Caco-2 (cell line): ENCODE measurements around the gene UNC5B. TPM values are rescaled to one million over a fixed set of nuclear protein-coding genes. Genes with fewer than 3 reads are reported as not detected.
A peak's percentile ranks its signal among the peaks of the same experiment; 100 is the strongest.

ENCODE experiments used
- BruUV-seq: library from RNA; stranded (reverse); fragments of 400-500 nt; replicated peaks from 2 replicates; lab custom pipeline; 2021; lab: Mats Ljungman, UMichigan
- CTCF ChIA-PET: fragments of 300-600 bp; sonication (Branson Sonifier 250); formaldehyde crosslinking; loops from one replicate; lab custom pipeline; 2022; ENCODE audit warnings: antibody characterized with exemption; lab: Charles Lee
- POLR2A ChIA-PET: fragments of 300-600 bp; sonication (Branson Sonifier 250); formaldehyde crosslinking; loops from one replicate; lab custom pipeline; 2022; ENCODE audit warnings: antibody characterized with exemption; lab: Charles Lee
- DNase-seq, 2 experiments: peaks; one replicate each; pipeline versions ENCODE4 v3.0.0 to v3.0.0-alpha.2; 2020 to 2022
- H3K27me3 ChIP-seq: replicated peaks from 2 replicates; pipeline ENCODE4 v1.6.0; 2011; ENCODE audit warnings: low read length; ENCODE audit not compliant: control insufficient read depth, insufficient read depth
- H3K36me3 ChIP-seq: 2 replicates; pipeline ENCODE4 v1.5.1; 2011; ENCODE audit warnings: low read length; ENCODE audit not compliant: control insufficient read depth, insufficient read depth
- H3K4me1 ChIP-seq: fragments of 250-450 bp; sonication (Bioruptor Pico); 2 replicates; pipeline ENCODE4 v1.5.1; 2020; ENCODE audit warnings: mild to moderate bottlenecking
- H3K4me3 ChIP-seq: 2 replicates; pipeline ENCODE4 v1.5.1; 2011; ENCODE audit warnings: low read depth, mild to moderate bottlenecking, control low read depth, low read length
- H3K9me3 ChIP-seq: fragments of 250-450 bp; sonication (Bioruptor Pico); 2 replicates; pipeline ENCODE4 v1.5.1; 2020; ENCODE audit warnings: mild to moderate bottlenecking, moderate library complexity
- H3K27ac Mint-ChIP-seq: one replicate; pipeline ENCODE4 v1.8.0; 2022; ENCODE audit warnings: mixed read lengths; ENCODE audit not compliant: unreplicated experiment
- H3K27me3 Mint-ChIP-seq: one replicate; pipeline ENCODE4 v1.8.0; 2022; ENCODE audit warnings: mixed read lengths; ENCODE audit not compliant: insufficient read depth, unreplicated experiment
- H3K36me3 Mint-ChIP-seq: one replicate; pipeline ENCODE4 v1.8.0; 2022; ENCODE audit warnings: mild to moderate bottlenecking, mixed read lengths; ENCODE audit not compliant: insufficient read depth, unreplicated experiment
- H3K4me1 Mint-ChIP-seq: one replicate; pipeline ENCODE4 v1.8.0; 2022; ENCODE audit warnings: low read depth, mixed read lengths; ENCODE audit not compliant: unreplicated experiment
- H3K4me3 Mint-ChIP-seq: one replicate; pipeline ENCODE4 v1.8.0; 2022; ENCODE audit warnings: mild to moderate bottlenecking, moderate library complexity, mixed read lengths; ENCODE audit not compliant: unreplicated experiment
- H3K9me3 Mint-ChIP-seq: one replicate; pipeline ENCODE4 v1.8.0; 2022; ENCODE audit warnings: mixed read lengths; ENCODE audit not compliant: unreplicated experiment
- intact Hi-C: fragments of 100-400 bp; cut with micrococcal nuclease; formaldehyde crosslinking; loops from one replicate; pipeline ENCODE4 v1.10.0; 2022; ENCODE audit not compliant: unreplicated experiment
- total RNA-seq: library from RNA; stranded (reverse); gene quantifications from 2 replicates; pipeline ENCODE4 v1.2.3, GENCODE V29; 2022
- TF ChIP-seq, protein P1 (sequence below), 2 experiments: fragments of 200-600 bp in 1 of 2; IDR thresholded peaks; 1 replicate in 1 of 2; 2 replicates in 1 of 2; pipeline versions ENCODE4 v1.5.1 to v1.8.0; 2011 to 2022; ENCODE audit warnings: antibody characterized with exemption in 1 of 2, control low read depth in 1 of 2, inconsistent platforms in 1 of 2, low read depth in 1 of 2, low read length in 1 of 2, mild to moderate bottlenecking in 1 of 2, moderate library complexity in 1 of 2; ENCODE audit not compliant: insufficient read depth in 1 of 2, severe bottlenecking in 1 of 2, unreplicated experiment in 1 of 2

The UNC5B gene
- total RNA-seq, 1 experiment from 2014 or later, result 22.4 TPM

GRCh38 chr10:71266918-71267442 lies 54.6 kb downstream of the UNC5B start:
- no peaks in the 10 kb centered on the region for H3K27me3 Mint-ChIP-seq
- H3K4me3 ChIP-seq, result no peak overlapping the region
- H3K4me3 Mint-ChIP-seq, result no peak overlapping the region
- no peaks in the 10 kb centered on the region for H3K9me3 Mint-ChIP-seq
- POLR2A ChIA-PET, result interaction anchor here (0.7 to 2.2 kb wide), 3 partner anchors 20 to 378 kb away, joined by 3 to 10 read pairs (median 4); no protein-coding TSS in a partner anchor
- H3K4me1 ChIP-seq, result 0 out of 2 replicates have a peak, but pooled peaks cover 14% of the 10 kb centered on the region
- no peak for DNase-seq
- peak overlapping the region; percentile 93 for H3K27ac Mint-ChIP-seq
- H3K27me3 ChIP-seq, result no peaks in the 10 kb centered on the region
- intact Hi-C loops, result loop anchor here (1.0 to 5.0 kb wide), 4 partner anchors 15 to 340 kb away; no protein-coding TSS in a partner anchor
- H3K4me1 Mint-ChIP-seq, result peaks cover 19% of the 10 kb centered on the region
- CTCF ChIA-PET, result interaction anchor here (0.6 to 2.9 kb wide), 4 partner anchors 8 to 1747 kb away, joined by 3 to 10 read pairs (median 4); no protein-coding TSS in a partner anchor
- H3K36me3 ChIP-seq, result no peaks in the 10 kb centered on the region
- H3K9me3 ChIP-seq, result no peaks in the 10 kb centered on the region
- TSS peak; percentile 91 for BruUV-seq
- TF ChIP-seq, protein P1, sequence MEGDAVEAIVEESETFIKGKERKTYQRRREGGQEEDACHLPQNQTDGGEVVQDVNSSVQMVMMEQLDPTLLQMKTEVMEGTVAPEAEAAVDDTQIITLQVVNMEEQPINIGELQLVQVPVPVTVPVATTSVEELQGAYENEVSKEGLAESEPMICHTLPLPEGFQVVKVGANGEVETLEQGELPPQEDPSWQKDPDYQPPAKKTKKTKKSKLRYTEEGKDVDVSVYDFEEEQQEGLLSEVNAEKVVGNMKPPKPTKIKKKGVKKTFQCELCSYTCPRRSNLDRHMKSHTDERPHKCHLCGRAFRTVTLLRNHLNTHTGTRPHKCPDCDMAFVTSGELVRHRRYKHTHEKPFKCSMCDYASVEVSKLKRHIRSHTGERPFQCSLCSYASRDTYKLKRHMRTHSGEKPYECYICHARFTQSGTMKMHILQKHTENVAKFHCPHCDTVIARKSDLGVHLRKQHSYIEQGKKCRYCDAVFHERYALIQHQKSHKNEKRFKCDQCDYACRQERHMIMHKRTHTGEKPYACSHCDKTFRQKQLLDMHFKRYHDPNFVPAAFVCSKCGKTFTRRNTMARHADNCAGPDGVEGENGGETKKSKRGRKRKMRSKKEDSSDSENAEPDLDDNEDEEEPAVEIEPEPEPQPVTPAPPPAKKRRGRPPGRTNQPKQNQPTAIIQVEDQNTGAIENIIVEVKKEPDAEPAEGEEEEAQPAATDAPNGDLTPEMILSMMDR (IDR thresholded peaks at IDR 0.05; ENCODE audit: insufficient read depth in 1 of 2, low read depth in 1 of 2, low read length in 1 of 2, severe bottlenecking in 1 of 2, unreplicated experiment in 1 of 2), result no peak
- peaks cover 5% of the 10 kb centered on the region for H3K36me3 Mint-ChIP-seq

DNA sequence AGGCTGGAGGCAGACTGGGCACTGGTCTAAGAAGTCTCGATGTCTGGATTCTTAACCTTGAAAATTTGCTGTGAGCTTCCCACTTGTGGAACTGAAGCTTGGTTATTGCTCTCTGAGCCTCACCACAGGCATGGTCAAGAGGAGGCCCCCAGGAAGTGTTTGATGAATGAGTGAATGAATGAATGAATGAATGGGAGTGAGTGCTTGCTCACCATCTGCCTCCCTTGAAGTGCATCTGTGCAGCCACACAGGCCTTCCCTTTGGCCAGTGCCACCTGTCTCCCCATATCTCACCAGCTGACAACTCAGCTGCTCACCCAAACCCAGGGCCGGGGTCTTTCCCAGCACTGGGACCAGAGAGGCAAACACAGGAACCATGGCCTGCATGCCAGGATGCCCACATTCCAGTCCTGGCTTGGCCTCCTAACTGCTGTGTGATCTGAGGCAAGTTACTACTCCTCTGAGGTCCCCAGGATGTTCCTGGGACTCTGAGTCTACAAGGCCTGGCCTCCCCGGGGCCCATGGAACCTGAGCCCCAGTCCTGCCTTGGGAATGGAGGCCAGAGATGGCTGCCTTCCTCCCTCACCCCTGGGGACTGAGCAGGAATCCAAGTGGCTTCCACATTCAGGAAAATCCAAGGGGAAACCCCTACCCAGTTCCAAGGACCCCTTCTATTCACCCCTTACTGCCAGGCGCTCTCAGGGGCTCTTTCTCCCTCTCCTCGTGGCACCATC lies 55.3 kb downstream of the UNC5B start:
- H3K27ac Mint-ChIP-seq, result peak overlapping the region; percentile 93
- no TSS peak for BruUV-seq
- H3K36me3 ChIP-seq, result no peaks in the 10 kb centered on the region
- intact Hi-C loops, result loop anchor here (1.0 to 5.0 kb wide), 2 partner anchors 15 to 340 kb away; no protein-coding TSS in a partner anchor
- peaks cover 19% of the 10 kb centered on the region for H3K4me1 Mint-ChIP-seq
- POLR2A ChIA-PET, result interaction anchor here (0.8 kb wide), 1 partner anchor 379 kb away, joined by 4 read pairs; no protein-coding TSS in a partner anchor
- H3K9me3 ChIP-seq, result no peaks in the 10 kb centered on the region
- H3K27me3 Mint-ChIP-seq, result no peaks in the 10 kb centered on the region
- H3K4me3 Mint-ChIP-seq, result no peak overlapping the region
- CTCF ChIA-PET, result interaction anchor here (0.6 to 2.9 kb wide), 4 partner anchors 8 to 1747 kb away, joined by 3 to 10 read pairs (median 4); no protein-coding TSS in a partner anchor
- no peaks in the 10 kb centered on the region for H3K27me3 ChIP-seq
- TF ChIP-seq, protein P1 (IDR thresholded peaks at IDR 0.05; ENCODE audit: insufficient read depth in 1 of 2, low read depth in 1 of 2, low read length in 1 of 2, severe bottlenecking in 1 of 2, unreplicated experiment in 1 of 2), result no peak
- H3K36me3 Mint-ChIP-seq, result peaks cover 5% of the 10 kb centered on the region
- H3K9me3 Mint-ChIP-seq, result no peaks in the 10 kb centered on the region
- no peak for DNase-seq
- H3K4me1 ChIP-seq, result 0 out of 2 replicates have a peak, but pooled peaks cover 14% of the 10 kb centered on the region
- no peak overlapping the region for H3K4me3 ChIP-seq

DNA sequence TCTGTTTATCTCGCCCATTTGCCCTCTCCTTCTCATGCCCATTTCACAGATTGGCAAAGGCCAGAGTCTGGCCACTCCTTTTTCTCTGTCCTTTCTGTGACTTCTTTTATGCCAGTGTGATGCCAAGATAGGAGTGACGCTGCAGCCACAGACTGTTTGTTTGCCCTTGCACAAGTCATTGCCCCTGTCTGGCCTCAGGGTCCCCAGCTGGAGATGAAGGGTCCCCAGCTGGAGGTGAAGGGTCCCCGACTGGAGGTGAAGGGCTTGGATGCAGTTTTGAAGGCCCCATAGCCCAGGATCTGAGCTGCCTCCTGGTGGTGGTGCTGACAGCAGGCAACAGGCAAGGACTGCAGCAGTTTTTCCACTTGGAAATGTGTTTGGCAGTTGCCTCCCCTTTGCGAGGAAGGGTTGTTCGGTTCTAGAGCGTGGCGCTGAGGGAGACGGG lies 55.9 kb downstream of the UNC5B start:
- TF ChIP-seq, protein P1 (IDR thresholded peaks at IDR 0.05; ENCODE audit: insufficient read depth in 1 of 2, low read depth in 1 of 2, low read length in 1 of 2, severe bottlenecking in 1 of 2, unreplicated experiment in 1 of 2), result peak; percentile 63 to 92
- H3K9me3 ChIP-seq, result no peaks in the 10 kb centered on the region
- H3K4me1 ChIP-seq, result 0 out of 2 replicates have a peak, but pooled peaks cover 14% of the 10 kb centered on the region
- Mint-ChIP-seq H3K36me3 (peaks cover 5% of the 10 kb centered on the region), H3K4me1 (peaks cover 19% of the 10 kb centered on the region), H3K27ac (peak overlapping the region; percentile 93), H3K4me3 (no peak overlapping the region), H3K27me3 (no peaks in the 10 kb centered on the region), H3K9me3 (no peaks in the 10 kb centered on the region)
- ChIA-PET POLR2A (no interaction called here), CTCF (interaction anchor here (1.4 kb wide), 1 partner anchor 8 kb away, joined by 4 read pairs; no protein-coding TSS in a partner anchor)
- peak in 1 of 2 experiments; percentile 70 for DNase-seq
- BruUV-seq, result no TSS peak
- no peaks in the 10 kb centered on the region for H3K36me3 ChIP-seq
- intact Hi-C loops, result loop anchor here (5.0 kb wide), 1 partner anchor 341 kb away; no protein-coding TSS in a partner anchor
- no peak overlapping the region for H3K4me3 ChIP-seq
- no peaks in the 10 kb centered on the region for H3K27me3 ChIP-seq
